SK-N-SH (cell line): ENCODE measurements around the gene AOC1. TPM values are rescaled to one million over a fixed set of nuclear protein-coding genes. Genes with fewer than 3 reads are reported as not detected.

Source experiments
- CTCF ChIA-PET: fragments of 300-600, 350-600 bp; formaldehyde crosslinking; extraction: SDS; loops from one replicate; lab custom pipeline; 2021; lab: Yijun Ruan, JAX
- POLR2A ChIA-PET: fragments of 350-600 bp; sonication (Branson Sonifier 250); formaldehyde crosslinking; extraction: SDS; loops from one replicate; lab custom pipeline; 2020; ENCODE audit warnings: antibody characterized with exemption, inconsistent platforms; lab: Yijun Ruan, JAX
- DNase-seq: peaks from one replicate; pipeline ENCODE4 v3.0.0; 2012
- H2AFZ ChIP-seq: fragments of 200-600 bp; sonication (generic); 2 replicates; pipeline ENCODE4 v1.8.1; 2016; ENCODE audit warnings: antibody characterized with exemption, mild to moderate bottlenecking, low read depth
- H3F3A ChIP-seq: fragments of 200-600 bp; sonication (generic); replicated peaks from 2 replicates; pipeline ENCODE3; 2016; ENCODE audit warnings: antibody characterized with exemption, mild to moderate bottlenecking; ENCODE audit not compliant: insufficient read depth
- H3K27ac ChIP-seq, 2 experiments: fragments of 200-500 bp in 1 of 2; fragments of 200-600 bp in 1 of 2; sonication (Bioruptor generic) in 1 of 2; sonication (generic), shearing (Covaris generic) in 1 of 2; 2 replicates each; pipeline versions ENCODE4 v1.5.1 to v1.6.1; 2014 to 2016; ENCODE audit warnings: low read depth in 2 of 2, inconsistent platforms in 1 of 2, low read length in 1 of 2, mild to moderate bottlenecking in 1 of 2, mixed read lengths in 1 of 2
- H3K27me3 ChIP-seq: fragments of 200-600 bp; sonication (generic), shearing (Covaris generic); 2 replicates; pipeline ENCODE4 v1.6.1; 2016; ENCODE audit warnings: mixed run types; ENCODE audit not compliant: insufficient read depth
- H3K36me3 ChIP-seq, 2 experiments: fragments of 200-500 bp in 1 of 2; fragments of 200-600 bp in 1 of 2; sonication (Bioruptor generic) in 1 of 2; sonication (generic) in 1 of 2; replicated peaks in 1 of 2; 2 replicates each; pipeline versions ENCODE3 to v1.5.1; 2014 to 2016; ENCODE audit warnings: low read length in 1 of 2, mild to moderate bottlenecking in 1 of 2; ENCODE audit not compliant: insufficient read depth in 2 of 2, control insufficient read depth in 1 of 2
- H3K4me1 ChIP-seq, 2 experiments: fragments of 200-500 bp in 1 of 2; fragments of 200-600 bp in 1 of 2; sonication (Bioruptor generic) in 1 of 2; sonication (generic), shearing (Covaris generic) in 1 of 2; 2 replicates each; pipeline versions ENCODE4 v1.5.1 to v1.6.1; 2014 to 2016; ENCODE audit warnings: low read depth in 1 of 2, low read length in 1 of 2, mixed run types in 1 of 2; ENCODE audit not compliant: insufficient read depth in 2 of 2, control insufficient read depth in 1 of 2
- H3K4me2 ChIP-seq: fragments of 200-600 bp; sonication (generic), shearing (Covaris generic); 2 replicates; pipeline ENCODE4 v1.6.1; 2017; ENCODE audit warnings: mixed run types
- H3K4me3 ChIP-seq, 2 experiments: fragments of 200-500 bp in 1 of 2; fragments of 200-600 bp in 1 of 2; sonication (Bioruptor generic) in 1 of 2; sonication (generic), shearing (Covaris generic) in 1 of 2; 2 replicates each; pipeline versions ENCODE4 v1.5.1 to v1.8.1; 2014 to 2016; ENCODE audit warnings: low read depth in 2 of 2, inconsistent platforms in 1 of 2, low read length in 1 of 2, mild to moderate bottlenecking in 1 of 2, mixed read lengths in 1 of 2, moderate library complexity in 1 of 2
- H3K79me2 ChIP-seq: fragments of 200-600 bp; sonication (generic); 2 replicates; pipeline ENCODE4 v1.8.1; 2017; ENCODE audit warnings: mild to moderate bottlenecking; ENCODE audit not compliant: insufficient read depth
- H3K9ac ChIP-seq: fragments of 200-600 bp; sonication (generic); 2 replicates; pipeline ENCODE4 v1.6.1; 2017; ENCODE audit warnings: mixed run types
- H3K9me2 ChIP-seq: fragments of 200-600 bp; sonication (generic); 2 replicates; pipeline ENCODE4 v1.6.1; 2017; ENCODE audit warnings: mixed run types
- H3K9me3 ChIP-seq: fragments of 200-600 bp; sonication (generic); 2 replicates; pipeline ENCODE4 v1.6.1; 2017; ENCODE audit warnings: mixed run types, mild to moderate bottlenecking, moderate library complexity
- H4K20me1 ChIP-seq: fragments of 200-600 bp; sonication (generic); 2 replicates; pipeline ENCODE4 v1.6.1; 2017; ENCODE audit warnings: mild to moderate bottlenecking, mixed run types; ENCODE audit not compliant: insufficient read depth
- CHD2 ChIP-seq: fragments of 150-350 bp; IDR thresholded peaks from 2 replicates; pipeline ENCODE4 v1.6.1; 2018; ENCODE audit warnings: low read length; ENCODE audit not compliant: partially characterized antibody
- ELF1 ChIP-seq: IDR thresholded peaks from 2 replicates; pipeline ENCODE4 v1.4.0; 2012
- FOXM1 ChIP-seq: IDR thresholded peaks from 2 replicates; pipeline ENCODE4 v1.4.0; 2012; ENCODE audit warnings: low read depth, mild to moderate bottlenecking
- MXI1 ChIP-seq: IDR thresholded peaks from 2 replicates; pipeline ENCODE4 v1.6.1; 2012; ENCODE audit warnings: mild to moderate bottlenecking, low read depth, low read length, improper control_type of control experiment
- RAD21 ChIP-seq: IDR thresholded peaks from 2 replicates; pipeline ENCODE4 v1.6.1; 2012; ENCODE audit warnings: mild to moderate bottlenecking, low read length
- RXRA ChIP-seq: IDR thresholded peaks from 2 replicates; pipeline ENCODE4 v1.4.0; 2012; ENCODE audit warnings: low read depth, mild to moderate bottlenecking, borderline replicate concordance
- TAF1 ChIP-seq: IDR thresholded peaks from 2 replicates; pipeline ENCODE4 v1.6.1; 2012; ENCODE audit warnings: low read depth, mild to moderate bottlenecking, low read length, moderate library complexity, borderline replicate concordance
- TCF12 ChIP-seq: IDR thresholded peaks from 2 replicates; pipeline ENCODE4 v1.4.0; 2012
- WGBS: methylation state at CpG from one replicate; pipeline ENCODE4 v1.1.6; 2017; ENCODE audit warnings: low lambda C conversion rate; 5-methylcytosine and 5-hydroxymethylcytosine counted together
- polyA plus RNA-seq, 3 experiments: library from polyadenylated mRNA; depleted of rRNA; stranded (reverse); fragments of >200 nt; gene quantifications; 2 replicates each; pipeline ENCODE4 v1.2.3, GENCODE V29; 2012

AOC1 gene
- polyA plus RNA-seq, 1 of the 3 experiments (the other 2 are of a cell fraction): not detected

DNA sequence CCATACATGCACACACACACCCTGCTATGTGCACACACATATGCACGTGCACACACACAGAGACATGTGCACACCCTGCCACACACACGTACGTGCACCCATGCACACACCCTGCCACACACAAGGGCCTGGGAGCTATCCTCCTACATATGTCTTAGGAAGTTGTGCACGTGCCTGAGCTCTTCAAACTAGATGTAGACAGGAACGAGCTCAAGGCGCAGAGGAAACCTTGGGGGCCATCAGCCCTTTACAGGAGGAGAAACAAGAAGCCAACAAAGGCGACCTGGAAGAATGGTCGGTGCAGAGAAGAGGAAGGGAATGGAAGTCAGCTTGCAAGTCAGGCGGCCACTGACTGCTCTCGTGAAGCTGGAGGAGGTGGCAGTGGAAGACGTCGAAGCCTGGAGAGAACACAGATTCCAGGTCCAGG lies 58.7 kb downstream of the AOC1 start:
- no peak for DNase-seq
- Histone ChIP-seq H3K27ac (no peak overlapping the region), H3K36me3 (no peaks in the 10 kb centered on the region), H3K9me3 (no peaks in the 10 kb centered on the region), H3K79me2 (no peaks in the 10 kb centered on the region), H3K9me2 (no peaks in the 10 kb centered on the region), H3K27me3 (peaks cover 22% of the 10 kb centered on the region), H3F3A (no peaks in the 10 kb centered on the region), H3K4me3 (no peak overlapping the region), H3K4me2 (no peak overlapping the region), H3K9ac (no peak overlapping the region), H2AFZ (no peak overlapping the region), H3K4me1 (no peaks in the 10 kb centered on the region), H4K20me1 (no peaks in the 10 kb centered on the region)
- TF ChIP-seq CHD2 (no peak), TCF12 (no peak), FOXM1 (no peak), MXI1 (no peak), RXRA (no peak), TAF1 (no peak), ELF1 (no peak), RAD21 (no peak)
- ChIA-PET CTCF (interaction anchor here (0.6 to 6.8 kb wide), 7 partner anchors 11 to 75 kb away, joined by 3 to 70 read pairs (median 5); no protein-coding TSS in a partner anchor), POLR2A (interaction anchor here (0.9 kb wide), 1 partner anchor 10 kb away, joined by 3 read pairs; no protein-coding TSS in a partner anchor)
- 78% methylated on average over 12 of the region's 12 CpGs for WGBS

Other genes with a start within 250 kb of the AOC1 start
- 0.03 and 0.05 TPM in 2 replicates for gene GIMAP6, start 220.1 kb upstream of the AOC1 start, polyA plus RNA-seq (2012; rRNA removed)
- gene GIMAP2, start 166.8 kb upstream of the AOC1 start, polyA plus RNA-seq (2012; rRNA removed): 4.1 and 5.7 TPM in 2 replicates
- gene GIMAP1, start 135.9 kb upstream of the AOC1 start, polyA plus RNA-seq (2012; rRNA removed): not detected in 2 replicates
- not detected in 2 replicates for gene GIMAP5, start 115.1 kb upstream of the AOC1 start, polyA plus RNA-seq (2012; rRNA removed)
- gene TMEM176B, start 52.2 kb upstream of the AOC1 start, polyA plus RNA-seq (2012; rRNA removed): 0.15 TPM in 1 of 2 replicates, not detected in the other
- not detected in 2 replicates for gene TMEM176A, start 51.7 kb upstream of the AOC1 start, polyA plus RNA-seq (2012; rRNA removed)
- 2.2 and 6.4 TPM in 2 replicates for gene KCNH2, start 125.8 kb downstream of the AOC1 start, polyA plus RNA-seq (2012; rRNA removed)
- 0.15 and 0.41 TPM in 2 replicates for gene NOS3, start 138.5 kb downstream of the AOC1 start, polyA plus RNA-seq (2012; rRNA removed)
- gene ATG9B, start 172.0 kb downstream of the AOC1 start, polyA plus RNA-seq (2012; rRNA removed): 0.52 and 0.67 TPM in 2 replicates
- gene ABCB8, start 175.9 kb downstream of the AOC1 start, polyA plus RNA-seq (2012; rRNA removed): 36.0 and 38.3 TPM in 2 replicates
- 4.0 and 4.5 TPM in 2 replicates for gene ASIC3, start 196.0 kb downstream of the AOC1 start, polyA plus RNA-seq (2012; rRNA removed)
- 123 and 125 TPM in 2 replicates for gene CDK5, start 205.4 kb downstream of the AOC1 start, polyA plus RNA-seq (2012; rRNA removed)
- gene SLC4A2, start 207.1 kb downstream of the AOC1 start, polyA plus RNA-seq (2012; rRNA removed): 123 and 167 TPM in 2 replicates
- gene FASTK, start 228.3 kb downstream of the AOC1 start, polyA plus RNA-seq (2012; rRNA removed): 125 and 148 TPM in 2 replicates
- 37.8 and 60.6 TPM in 2 replicates for gene TMUB1, start 231.0 kb downstream of the AOC1 start, polyA plus RNA-seq (2012; rRNA removed)
- gene AGAP3, start 234.0 kb downstream of the AOC1 start, polyA plus RNA-seq (2012; rRNA removed): 108 and 126 TPM in 2 replicates